Fibroblast of lung (primary cell): ENCODE measurements around the gene HDAC4. TPM values are rescaled to one million over a fixed set of nuclear protein-coding genes. Genes with fewer than 3 reads are reported as not detected.

Experiments used
- DNase-seq, 2 donors: peaks; one replicate each; pipeline versions ENCODE4 v3.0.0 to v3.0.0-alpha.2; 2010; ENCODE audit warnings: low read depth in 2 of 2
- H2AFZ ChIP-seq: 2 replicates; pipeline ENCODE4 v1.5.1; 2012; ENCODE audit warnings: low read length, control low read depth, inconsistent platforms
- H3K27ac ChIP-seq: 2 replicates; pipeline ENCODE4 v1.5.1; 2011; ENCODE audit warnings: low read length, control low read depth; ENCODE audit not compliant: insufficient read depth
- H3K27me3 ChIP-seq: 2 replicates; pipeline ENCODE4 v1.5.1; 2011; ENCODE audit warnings: mild to moderate bottlenecking, low read length; ENCODE audit not compliant: control insufficient read depth, insufficient read depth
- H3K36me3 ChIP-seq: 2 replicates; pipeline ENCODE4 v1.5.1; 2011; ENCODE audit warnings: low read length; ENCODE audit not compliant: control insufficient read depth, insufficient read depth
- H3K4me1 ChIP-seq: 2 replicates; pipeline ENCODE4 v1.5.1; 2011; ENCODE audit warnings: low read length; ENCODE audit not compliant: control insufficient read depth, insufficient read depth; ENCODE audit errors: extremely low read depth
- H3K4me2 ChIP-seq: 2 replicates; pipeline ENCODE4 v1.5.1; 2011; ENCODE audit warnings: low read length, control low read depth; ENCODE audit not compliant: insufficient read depth; ENCODE audit errors: extremely low read depth
- H3K4me3 ChIP-seq, 4 experiments: fragments of 200-600 bp in 1 of 4; sonication (generic) in 1 of 4; replicated peaks in 1 of 4; 2 replicates each; pipeline ENCODE4 v1.5.1; 2011 to 2016; ENCODE audit warnings: low read length in 4 of 4, low read depth in 3 of 4, mild to moderate bottlenecking in 3 of 4, control low read depth in 2 of 4, inconsistent platforms in 1 of 4, mixed read lengths in 1 of 4; ENCODE audit not compliant: insufficient read depth in 1 of 4; ENCODE audit errors: control extremely low read depth in 1 of 4
- H3K79me2 ChIP-seq: 2 replicates; pipeline ENCODE4 v1.5.1; 2012; ENCODE audit warnings: mild to moderate bottlenecking, low read length, inconsistent platforms; ENCODE audit not compliant: control insufficient read depth, insufficient read depth
- H3K9ac ChIP-seq: 2 replicates; pipeline ENCODE4 v1.5.1; 2011; ENCODE audit warnings: mild to moderate bottlenecking, low read length, control low read depth; ENCODE audit not compliant: insufficient read depth
- H3K9me3 ChIP-seq: 2 replicates; pipeline ENCODE4 v1.5.1; 2012; ENCODE audit warnings: low read depth, low read length; ENCODE audit not compliant: control insufficient read depth, insufficient read depth
- H4K20me1 ChIP-seq: 2 replicates; pipeline ENCODE4 v1.5.1; 2011; ENCODE audit warnings: low read length; ENCODE audit not compliant: control insufficient read depth, insufficient read depth; ENCODE audit errors: extremely low read depth
- CTCF ChIP-seq, 2 donors: IDR thresholded peaks in 1 of 2; conservative IDR thresholded peaks in 1 of 2; 1 replicate in 1 of 2; 2 replicates in 1 of 2; pipeline ENCODE4 v1.5.1; 2011 to 2012; ENCODE audit warnings: low read length in 2 of 2, control low read depth in 1 of 2, inconsistent platforms in 1 of 2, low read depth in 1 of 2, mild to moderate bottlenecking in 1 of 2
- EZH2 ChIP-seq: IDR thresholded peaks from 2 replicates; pipeline ENCODE4 v1.5.1; 2012; ENCODE audit warnings: low read length, control low read depth, mild to moderate bottlenecking; ENCODE audit errors: missing control alignments
- polyA plus RNA-seq, 2 donors: library from polyadenylated mRNA; depleted of rRNA in 1 of 2; stranded (reverse) in 1 of 2; unstranded in 1 of 2; fragments of >200 nt; gene quantifications; 2 replicates each; pipeline ENCODE4 v1.2.1, GENCODE V29; 2011 to 2012; ENCODE audit warnings: missing spikeins in 1 of 2
- total RNA-seq: library from RNA; depleted of rRNA; stranded (reverse); fragments of >200 nt; gene quantifications from 2 replicates; pipeline ENCODE4 v1.2.1, GENCODE V29; 2014

HDAC4 gene
- total and polyA plus RNA-seq, 2 donors (not counting 1 experiment from before 2014, with no cell fraction given) = 7.4 to 19.8 TPM

GRCh38 chr2:239297142-239298004 lies 103.4 kb downstream of the HDAC4 start:
- H3K4me1 ChIP-seq = no peaks in the 10 kb centered on the region
- no peaks in the 10 kb centered on the region for H3K36me3 ChIP-seq
- H4K20me1 ChIP-seq = no peaks in the 10 kb centered on the region
- no peak for DNase-seq
- H3K27ac ChIP-seq = no peak overlapping the region
- no peaks in the 10 kb centered on the region for H3K27me3 ChIP-seq
- H3K4me2 ChIP-seq = no peak overlapping the region
- H2AFZ ChIP-seq = no peak overlapping the region
- no peaks in the 10 kb centered on the region for H3K79me2 ChIP-seq
- H3K9me3 ChIP-seq = no peaks in the 10 kb centered on the region
- H3K4me3 ChIP-seq = no peak overlapping the region
- TF ChIP-seq EZH2 = no peak
- TF ChIP-seq CTCF (conservative IDR thresholded peaks at IDR 0.05 in 1 of 2, IDR thresholded peaks at IDR 0.05 in 1 of 2; ENCODE audit: low read depth in 1 of 2, low read length in 2 of 2) = no peak
- no peak overlapping the region for H3K9ac ChIP-seq

- Histone ChIP-seq H3K4me3 (no peak overlapping the region), H3K27me3 (no peaks in the 10 kb centered on the region), H3K27ac (no peak overlapping the region), H3K4me2 (no peak overlapping the region), H3K36me3 (no peaks in the 10 kb centered on the region), H3K4me1 (no peaks in the 10 kb centered on the region), H3K9ac (no peak overlapping the region), H2AFZ (no peak overlapping the region), H3K79me2 (no peaks in the 10 kb centered on the region), H4K20me1 (no peaks in the 10 kb centered on the region), H3K9me3 (no peaks in the 10 kb centered on the region)
- TF ChIP-seq EZH2 (no peak), CTCF (conservative IDR thresholded peaks at IDR 0.05 in 1 of 2, IDR thresholded peaks at IDR 0.05 in 1 of 2; ENCODE audit: low read depth in 1 of 2, low read length in 2 of 2) (no peak)
- no peak for DNase-seq
These were observed 104.5 kb downstream of the HDAC4 start for GRCh38 chr2:239296020-239296932.

GRCh38 chr2:239295377-239296019 lies 105.3 kb downstream of the HDAC4 start:
- Histone ChIP-seq H3K27me3 (no peaks in the 10 kb centered on the region), H3K9me3 (no peaks in the 10 kb centered on the region), H3K27ac (no peak overlapping the region), H3K79me2 (peaks cover 2% of the 10 kb centered on the region), H3K4me2 (peak overlapping the region; percentile 40), H3K4me1 (no peaks in the 10 kb centered on the region), H3K36me3 (no peaks in the 10 kb centered on the region), H2AFZ (no peak overlapping the region), H3K4me3 (no peak overlapping the region), H3K9ac (no peak overlapping the region), H4K20me1 (no peaks in the 10 kb centered on the region)
- no peak for DNase-seq
- no peak for TF ChIP-seq EZH2
- TF ChIP-seq CTCF (conservative IDR thresholded peaks at IDR 0.05 in 1 of 2, IDR thresholded peaks at IDR 0.05 in 1 of 2; ENCODE audit: low read depth in 1 of 2, low read length in 2 of 2) = no peak
